MCF 10A (cell line): ENCODE data around the gene ING5. TPM values are rescaled to one million over a fixed set of nuclear protein-coding genes. Genes with fewer than 3 reads are reported as not detected.
"Not testable (repeated sequence)": the region's sequence is repeated elsewhere in the genome, so short reads cannot be mapped to it uniquely, and the experiment has no call there.

ENCODE experiments used
- BruUV-seq: library from RNA; stranded (reverse); fragments of 400-500 nt; replicated peaks from 2 replicates; lab custom pipeline; 2021; lab: Mats Ljungman, UMichigan
- CTCF ChIA-PET: fragments of 300-600 bp; sonication (Branson Sonifier 250); formaldehyde crosslinking; extraction: SDS; loops from one replicate; lab custom pipeline; 2021; ENCODE audit warnings: antibody characterized with exemption, inconsistent platforms; lab: Yijun Ruan, JAX
- POLR2A ChIA-PET: fragments of 300-600, 350-650 bp; sonication (Branson Sonifier 250); formaldehyde crosslinking; extraction: SDS; loops from one replicate; lab custom pipeline; 2020; ENCODE audit warnings: antibody characterized with exemption, inconsistent platforms; lab: Yijun Ruan, JAX
- DNase-seq: peaks from one replicate; pipeline ENCODE4 v3.0.0-alpha.2; 2018; ENCODE audit not compliant: unreplicated experiment
- H3K27ac Mint-ChIP-seq: one replicate; pipeline ENCODE4 v1.8.0; 2022; ENCODE audit warnings: mild to moderate bottlenecking, low read depth, mixed read lengths; ENCODE audit not compliant: unreplicated experiment
- H3K27me3 Mint-ChIP-seq: one replicate; pipeline ENCODE4 v1.8.0; 2022; ENCODE audit warnings: mixed read lengths; ENCODE audit not compliant: insufficient read depth, unreplicated experiment
- H3K36me3 Mint-ChIP-seq: one replicate; pipeline ENCODE4 v1.8.0; 2022; ENCODE audit warnings: mild to moderate bottlenecking, moderate library complexity, mixed read lengths; ENCODE audit not compliant: insufficient read depth, unreplicated experiment
- H3K4me1 Mint-ChIP-seq: one replicate; pipeline ENCODE4 v1.8.0; 2022; ENCODE audit warnings: mixed read lengths; ENCODE audit not compliant: insufficient read depth, unreplicated experiment
- H3K4me3 Mint-ChIP-seq: one replicate; pipeline ENCODE4 v1.8.0; 2022; ENCODE audit warnings: mild to moderate bottlenecking, moderate library complexity, mixed read lengths; ENCODE audit not compliant: unreplicated experiment
- H3K9me3 Mint-ChIP-seq: one replicate; pipeline ENCODE4 v1.8.0; 2022; ENCODE audit warnings: mixed read lengths; ENCODE audit not compliant: unreplicated experiment
- intact Hi-C: fragments of 100-400 bp; cut with micrococcal nuclease; formaldehyde crosslinking; loops from 2 replicates; pipeline ENCODE4 v1.14.1; 2022
- total RNA-seq: library from RNA; stranded (reverse); gene quantifications from 2 replicates; pipeline ENCODE4 v1.2.3, GENCODE V29; 2022
- TF ChIP-seq, protein P1 (sequence below): fragments of 200-600 bp; IDR thresholded peaks from one replicate; pipeline ENCODE4 v1.8.0; 2022; ENCODE audit warnings: antibody characterized with exemption, mild to moderate bottlenecking; ENCODE audit not compliant: unreplicated experiment

ING5 gene
- total RNA-seq, 1 experiment from 2014 or later: 35.5 TPM

DNA sequence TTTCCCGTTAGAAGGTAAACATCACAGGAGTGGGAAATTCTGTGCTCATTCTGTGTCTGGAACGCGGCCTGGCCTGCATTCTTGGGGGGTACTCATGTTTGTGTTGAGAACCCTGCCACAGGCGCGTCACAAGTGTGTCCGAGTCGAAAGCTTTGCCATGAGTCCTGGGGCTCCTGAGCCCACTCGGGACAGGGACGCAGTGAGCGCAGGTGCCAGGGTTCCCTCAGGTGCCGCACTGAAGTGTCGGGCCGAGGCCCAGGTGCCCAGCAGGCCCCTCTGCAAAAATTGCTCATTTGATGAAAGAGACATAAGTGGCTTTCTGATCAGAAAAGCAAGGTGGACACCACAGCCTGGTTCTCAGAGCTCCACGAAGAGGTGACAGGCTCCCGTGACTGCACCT, 37.3 kb downstream of the ING5 start:
- CTCF ChIA-PET: interaction anchor here (0.7 kb wide), 1 partner anchor 22 kb away, joined by 4 read pairs; no protein-coding TSS in a partner anchor
- Mint-ChIP-seq H3K27me3 (no peaks in the 10 kb centered on the region), H3K9me3 (no peaks in the 10 kb centered on the region), H3K4me3 (no peak overlapping the region), H3K4me1 (peaks cover 15% of the 10 kb centered on the region), H3K27ac (no peak overlapping the region), H3K36me3 (peaks cover 22% of the 10 kb centered on the region)
- POLR2A ChIA-PET: interaction anchor here (1.7 kb wide), 1 partner anchor 53 kb away, joined by 4 read pairs; the partner anchor contains the start of gene DTYMK
- BruUV-seq: no TSS peak
- no peak for DNase-seq
- TF ChIP-seq, protein P1, sequence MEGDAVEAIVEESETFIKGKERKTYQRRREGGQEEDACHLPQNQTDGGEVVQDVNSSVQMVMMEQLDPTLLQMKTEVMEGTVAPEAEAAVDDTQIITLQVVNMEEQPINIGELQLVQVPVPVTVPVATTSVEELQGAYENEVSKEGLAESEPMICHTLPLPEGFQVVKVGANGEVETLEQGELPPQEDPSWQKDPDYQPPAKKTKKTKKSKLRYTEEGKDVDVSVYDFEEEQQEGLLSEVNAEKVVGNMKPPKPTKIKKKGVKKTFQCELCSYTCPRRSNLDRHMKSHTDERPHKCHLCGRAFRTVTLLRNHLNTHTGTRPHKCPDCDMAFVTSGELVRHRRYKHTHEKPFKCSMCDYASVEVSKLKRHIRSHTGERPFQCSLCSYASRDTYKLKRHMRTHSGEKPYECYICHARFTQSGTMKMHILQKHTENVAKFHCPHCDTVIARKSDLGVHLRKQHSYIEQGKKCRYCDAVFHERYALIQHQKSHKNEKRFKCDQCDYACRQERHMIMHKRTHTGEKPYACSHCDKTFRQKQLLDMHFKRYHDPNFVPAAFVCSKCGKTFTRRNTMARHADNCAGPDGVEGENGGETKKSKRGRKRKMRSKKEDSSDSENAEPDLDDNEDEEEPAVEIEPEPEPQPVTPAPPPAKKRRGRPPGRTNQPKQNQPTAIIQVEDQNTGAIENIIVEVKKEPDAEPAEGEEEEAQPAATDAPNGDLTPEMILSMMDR: no peak
- intact Hi-C loops: no loop called here

DNA sequence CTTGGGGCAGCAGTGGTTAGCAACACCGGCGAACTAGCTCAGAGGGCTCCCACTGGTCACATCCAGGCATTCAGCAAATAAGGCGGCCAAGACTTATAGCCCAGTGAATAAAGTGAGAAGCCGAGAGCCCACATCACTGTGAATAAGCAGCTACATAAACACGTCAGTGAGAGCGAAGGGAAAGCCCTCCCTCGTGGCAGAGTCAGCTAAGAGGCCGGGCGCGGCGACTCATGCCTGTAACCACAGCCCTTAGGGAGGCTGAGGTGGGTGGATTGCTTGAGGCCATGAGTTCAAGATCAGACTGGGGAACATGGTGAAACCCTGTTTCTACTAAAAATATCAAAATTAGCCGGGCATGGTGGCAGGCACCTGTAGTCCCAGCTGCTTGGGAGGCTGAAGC, 37.8 kb downstream of the ING5 start:
- ChIA-PET CTCF (interaction anchor here (1.0 kb wide), 1 partner anchor 139 kb away, joined by 6 read pairs; no protein-coding TSS in a partner anchor), POLR2A (interaction anchor here (1.3 to 1.7 kb wide), 2 partner anchors 10 to 53 kb away, joined by 3 to 4 read pairs; partner anchors contain the start of gene DTYMK)
- no peak for DNase-seq
- intact Hi-C loops: no loop called here
- Mint-ChIP-seq H3K36me3 (peaks cover 22% of the 10 kb centered on the region), H3K9me3 (no peaks in the 10 kb centered on the region), H3K4me1 (peaks cover 15% of the 10 kb centered on the region), H3K4me3 (no peak overlapping the region), H3K27ac (no peak overlapping the region), H3K27me3 (no peaks in the 10 kb centered on the region)
- TF ChIP-seq, protein P1: no peak
- no TSS peak for BruUV-seq

DNA sequence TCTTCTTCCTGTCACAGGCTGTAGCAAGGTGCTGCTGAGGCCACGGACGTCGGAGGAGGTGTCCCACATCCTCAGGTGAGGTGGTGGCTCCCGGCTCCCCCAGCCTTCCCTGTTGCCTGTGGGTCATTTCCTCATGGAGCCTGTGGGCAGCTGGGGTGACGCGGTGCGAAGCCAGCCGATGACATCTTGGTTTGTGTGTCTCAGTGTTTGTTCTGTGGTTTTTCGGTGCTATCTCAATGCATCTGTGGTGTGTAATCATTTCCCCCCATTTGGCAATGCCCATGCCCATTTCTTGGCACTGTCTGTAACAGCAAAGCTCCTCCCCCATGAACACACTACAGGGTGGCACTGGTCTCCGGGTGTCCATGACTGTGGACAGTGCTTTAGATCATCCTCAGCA, 39.2 kb downstream of the ING5 start:
- POLR2A ChIA-PET: no interaction called here
- no TSS peak for BruUV-seq
- CTCF ChIA-PET: interaction anchor here (1.0 kb wide), 1 partner anchor 137 kb away, joined by 4 read pairs; no protein-coding TSS in a partner anchor
- Mint-ChIP-seq H3K27ac (no peak overlapping the region), H3K27me3 (no peaks in the 10 kb centered on the region), H3K4me1 (peaks cover 15% of the 10 kb centered on the region), H3K9me3 (peaks cover 4% of the 10 kb centered on the region), H3K36me3 (peaks cover 25% of the 10 kb centered on the region), H3K4me3 (no peak overlapping the region)
- peak; percentile 84 for DNase-seq
- TF ChIP-seq, protein P1: no peak
- intact Hi-C loops: no loop called here

DNA sequence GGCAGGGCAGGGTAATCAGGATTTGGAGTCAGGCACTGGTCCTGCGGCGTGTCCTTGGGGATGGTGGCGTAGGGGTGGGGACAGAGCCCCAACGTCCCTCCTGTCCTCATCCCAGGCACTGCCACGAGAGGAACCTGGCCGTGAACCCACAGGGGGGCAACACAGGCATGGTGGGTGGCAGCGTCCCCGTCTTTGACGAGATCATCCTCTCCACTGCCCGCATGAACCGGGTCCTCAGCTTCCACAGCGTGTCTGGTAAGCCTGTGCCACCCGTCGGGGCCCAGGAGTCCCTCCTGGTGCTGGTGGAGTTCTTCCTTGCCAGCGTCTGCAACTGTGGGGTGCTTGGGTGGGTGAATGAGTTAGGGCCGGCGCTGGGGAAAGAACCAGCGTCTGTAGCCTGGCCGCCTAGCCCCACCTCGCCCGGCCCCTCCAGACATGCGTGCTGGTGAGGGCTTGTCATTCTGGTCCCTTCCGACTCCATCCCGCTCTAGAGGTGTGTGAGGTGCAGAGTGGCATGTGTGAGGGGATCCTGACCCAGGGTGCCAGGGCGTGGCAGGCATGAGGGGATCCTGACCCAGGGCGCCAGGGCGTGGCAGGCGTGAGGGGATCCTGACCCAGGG, 40.6 kb downstream of the ING5 start:
- CTCF ChIA-PET: no interaction called here
- H3K27me3 Mint-ChIP-seq: no peaks in the 10 kb centered on the region
- no peak overlapping the region for H3K27ac Mint-ChIP-seq
- peaks cover 8% of the 10 kb centered on the region for H3K9me3 Mint-ChIP-seq
- BruUV-seq: no TSS peak
- H3K4me3 Mint-ChIP-seq: no peak overlapping the region
- intact Hi-C loops: no loop called here
- H3K36me3 Mint-ChIP-seq: peaks cover 32% of the 10 kb centered on the region
- TF ChIP-seq, protein P1: no peak
- POLR2A ChIA-PET: no interaction called here
- H3K4me1 Mint-ChIP-seq: peaks cover 9% of the 10 kb centered on the region
- DNase-seq: no peak

DNA sequence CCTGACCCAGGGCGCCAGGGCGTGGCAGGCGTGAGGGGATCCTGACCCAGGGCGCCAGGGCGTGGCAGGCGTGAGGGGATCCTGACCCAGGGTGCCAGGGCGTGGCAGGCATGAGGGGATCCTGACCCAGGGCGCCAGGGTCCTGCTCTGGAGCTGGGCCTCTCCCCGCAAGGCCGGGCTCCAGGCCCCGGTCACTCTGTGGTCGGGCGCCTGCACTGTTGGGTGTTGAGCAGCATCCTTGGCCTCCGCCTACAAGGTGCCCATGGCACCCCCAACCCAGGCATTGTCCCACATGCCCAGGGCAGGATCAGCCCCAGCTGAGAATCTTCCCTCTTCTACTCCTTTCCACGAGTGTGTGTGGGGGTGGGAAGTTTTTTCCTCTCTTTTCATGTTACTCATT, 41.2 kb downstream of the ING5 start:
- POLR2A ChIA-PET, H3K27ac Mint-ChIP-seq, DNase-seq, H3K4me3 Mint-ChIP-seq, H3K27me3 Mint-ChIP-seq, H3K9me3 Mint-ChIP-seq, BruUV-seq, CTCF ChIA-PET, H3K4me1 Mint-ChIP-seq, intact Hi-C loops: not testable (repeated sequence)
- H3K36me3 Mint-ChIP-seq: peaks cover 35% of the 10 kb centered on the region
